ENCODE results near the gene GUCA1A. TPM values are rescaled to one million over a fixed set of nuclear protein-coding genes. Genes with fewer than 3 reads are reported as not detected.
A peak's percentile ranks its signal among the peaks of the same experiment; 100 is the strongest.
"Not testable (repeated sequence)": the region's sequence is repeated elsewhere in the genome, so short reads cannot be mapped to it uniquely, and the experiment has no call there.

GUCA1A gene
- total RNA-seq, 2 experiments from 2014 or later: not detected

GRCh38 chr6:42165016-42165415 is 8.1 kb upstream of the GUCA1A start:
- intact Hi-C loops (cut with DNase I, micrococcal nuclease): no loop called here
- POLR2A ChIA-PET: no interaction called here
- H3K36me3 Mint-ChIP-seq (ENCODE audit: low read depth): no peaks in the 10 kb centered on the region
- H3K27me3 ChIP-seq (ENCODE audit: control insufficient read depth in 1 of 2, insufficient read depth in 2 of 2, low read length in 2 of 2): peaks cover 0 to 2% of the 10 kb centered on the region in 2 experiments
- no peak overlapping the region for H3K27ac ChIP-seq (ENCODE audit: low read depth in 1 of 2, low read length in 2 of 2)
- H3K9me3 Mint-ChIP-seq: no peaks in the 10 kb centered on the region
- no peaks in the 10 kb centered on the region for H3K9me3 ChIP-seq (ENCODE audit: control insufficient read depth in 1 of 2, insufficient read depth in 1 of 2, low read length in 2 of 2)
- CTCF ChIA-PET: no interaction called here
- ATAC-seq (ENCODE audit: poor library complexity): no peak
- no peak overlapping the region for H3K4me3 ChIP-seq (ENCODE audit: low read length)
- DNase-seq: no peak
- H3K4me1 ChIP-seq (ENCODE audit: insufficient read depth, low read length): peaks cover 6% of the 10 kb centered on the region
- no peak overlapping the region for H3K4me3 Mint-ChIP-seq
- H3K36me3 ChIP-seq (ENCODE audit: insufficient read depth, low read length): no peaks in the 10 kb centered on the region
- no peak overlapping the region for H3K27ac Mint-ChIP-seq
- no peak for TF ChIP-seq CTCF (IDR thresholded peaks at IDR 0.05)
- peaks cover 6% of the 10 kb centered on the region for H3K27me3 Mint-ChIP-seq
- H3K4me1 Mint-ChIP-seq (ENCODE audit: low read depth): peaks cover 6% of the 10 kb centered on the region

GRCh38 chr6:42166444-42167141 is 6.6 kb upstream of the GUCA1A start:
- H3K27ac ChIP-seq (ENCODE audit: low read depth in 1 of 2, low read length in 2 of 2): no peak overlapping the region
- Mint-ChIP-seq H3K27ac (no peak overlapping the region), H3K4me3 (no peak overlapping the region), H3K27me3 (peaks cover 6% of the 10 kb centered on the region), H3K4me1 (ENCODE audit: low read depth) (peaks cover 6% of the 10 kb centered on the region), H3K9me3 (no peaks in the 10 kb centered on the region), H3K36me3 (ENCODE audit: low read depth) (no peaks in the 10 kb centered on the region)
- H3K4me3 ChIP-seq (ENCODE audit: low read length): no peak overlapping the region
- peaks cover 0 to 2% of the 10 kb centered on the region in 2 experiments for H3K27me3 ChIP-seq (ENCODE audit: control insufficient read depth in 1 of 2, insufficient read depth in 2 of 2, low read length in 2 of 2)
- peak; percentile 83 for TF ChIP-seq CTCF (IDR thresholded peaks at IDR 0.05)
- peak; percentile 61 to 85 (median 72) for DNase-seq
- peaks cover 6% of the 10 kb centered on the region for H3K4me1 ChIP-seq (ENCODE audit: insufficient read depth, low read length)
- ATAC-seq (ENCODE audit: poor library complexity): peak; percentile 98
- ChIA-PET CTCF (no interaction called here), POLR2A (no interaction called here)
- intact Hi-C loops (cut with DNase I, micrococcal nuclease): loop anchor here (1.0 to 2.0 kb wide), 8 partner anchors 91 to 564 kb away; partner anchors contain the start of gene PRICKLE4 (in 2 of the 2)
- no peaks in the 10 kb centered on the region for H3K9me3 ChIP-seq (ENCODE audit: control insufficient read depth in 1 of 2, insufficient read depth in 1 of 2, low read length in 2 of 2)
- H3K36me3 ChIP-seq (ENCODE audit: insufficient read depth, low read length): no peaks in the 10 kb centered on the region

- intact Hi-C loops (cut with DNase I, micrococcal nuclease): no loop called here
- Histone ChIP-seq H3K9me3 (ENCODE audit: control insufficient read depth in 1 of 2, insufficient read depth in 1 of 2, low read length in 2 of 2) (no peaks in the 10 kb centered on the region), H3K27ac (ENCODE audit: low read depth in 1 of 2, low read length in 2 of 2) (no peak overlapping the region), H3K4me1 (ENCODE audit: insufficient read depth, low read length) (peaks cover 6% of the 10 kb centered on the region), H3K27me3 (ENCODE audit: control insufficient read depth in 1 of 2, insufficient read depth in 2 of 2, low read length in 2 of 2) (no peaks in the 10 kb centered on the region), H3K36me3 (ENCODE audit: insufficient read depth, low read length) (no peaks in the 10 kb centered on the region), H3K4me3 (ENCODE audit: low read length) (no peak overlapping the region)
- H3K27me3 Mint-ChIP-seq: peaks cover 6% of the 10 kb centered on the region
- no peaks in the 10 kb centered on the region for H3K36me3 Mint-ChIP-seq (ENCODE audit: low read depth)
- no peak overlapping the region for H3K27ac Mint-ChIP-seq
- H3K9me3 Mint-ChIP-seq: no peaks in the 10 kb centered on the region
- no peak for ATAC-seq (ENCODE audit: poor library complexity)
- DNase-seq: no peak
- TF ChIP-seq CTCF (IDR thresholded peaks at IDR 0.05): no peak
- H3K4me3 Mint-ChIP-seq: no peak overlapping the region
- peaks cover 6% of the 10 kb centered on the region for H3K4me1 Mint-ChIP-seq (ENCODE audit: low read depth)
- ChIA-PET POLR2A (no interaction called here), CTCF (interaction anchor here (0.6 kb wide), 1 partner anchor 387 kb away, joined by 3 read pairs; no protein-coding TSS in a partner anchor)
Measured at GRCh38 chr6:42168650-42169049, 4.5 kb upstream of the GUCA1A start.

- H3K27me3 ChIP-seq (ENCODE audit: control insufficient read depth in 1 of 2, insufficient read depth in 2 of 2, low read length in 2 of 2); CTCF ChIA-PET; H3K9me3 Mint-ChIP-seq; H3K9me3 ChIP-seq (ENCODE audit: control insufficient read depth in 1 of 2, insufficient read depth in 1 of 2, low read length in 2 of 2); H3K36me3 Mint-ChIP-seq (ENCODE audit: low read depth); H3K4me3 Mint-ChIP-seq; H3K36me3 ChIP-seq (ENCODE audit: insufficient read depth, low read length); H3K4me1 ChIP-seq (ENCODE audit: insufficient read depth, low read length); H3K4me1 Mint-ChIP-seq (ENCODE audit: low read depth); H3K27ac ChIP-seq (ENCODE audit: low read depth in 1 of 2, low read length in 2 of 2); ATAC-seq (ENCODE audit: poor library complexity); intact Hi-C loops (cut with DNase I, micrococcal nuclease); POLR2A ChIA-PET; H3K27me3 Mint-ChIP-seq; DNase-seq; H3K27ac Mint-ChIP-seq; H3K4me3 ChIP-seq (ENCODE audit: low read length): not testable (repeated sequence)
Measured at GRCh38 chr6:42169780-42170179, 3.4 kb upstream of the GUCA1A start.

Data from CD4-positive, alpha-beta T cell (primary cell).